ENCODE measurements around the gene BRIX1.
"Not testable (repeated sequence)": the region's sequence is repeated elsewhere in the genome, so short reads cannot be mapped to it uniquely, and the experiment has no call there.

BRIX1 gene

DNA sequence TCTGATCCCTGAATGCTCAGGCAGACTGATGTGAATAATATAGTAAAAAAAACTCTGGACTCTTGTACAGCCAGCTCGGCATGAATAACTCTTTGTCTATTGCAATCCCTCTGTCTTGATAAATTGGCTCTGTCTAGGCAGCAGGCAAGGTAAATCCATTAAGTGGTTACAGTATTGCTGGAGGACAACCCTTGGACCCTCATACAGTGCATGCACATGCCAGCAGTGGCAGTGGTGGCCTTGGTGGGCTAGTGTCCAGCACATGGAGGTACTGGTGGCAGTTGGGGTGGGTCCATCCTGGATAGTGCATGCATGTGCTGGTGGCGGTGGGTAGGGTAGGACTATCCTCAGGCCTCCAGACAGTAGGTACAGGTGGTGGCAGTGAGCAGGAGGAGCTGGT, 52.7 kb downstream of the BRIX1 start:
- Histone ChIP-seq H3K27me3 (replicated peaks) (no peaks in the 10 kb centered on the region), H3K36me3 (replicated peaks) (no peaks in the 10 kb centered on the region), H3K4me3 (ENCODE audit: low read depth, low read length) (no peak overlapping the region), H3K27ac (no peak overlapping the region)
- in situ Hi-C loops (cut with HindIII; ENCODE audit: low pct_ligation_motif_present, low sequenced_read_pairs), result no loop called here
- DNase-seq, result no peak
- TF ChIP-seq, protein P1, sequence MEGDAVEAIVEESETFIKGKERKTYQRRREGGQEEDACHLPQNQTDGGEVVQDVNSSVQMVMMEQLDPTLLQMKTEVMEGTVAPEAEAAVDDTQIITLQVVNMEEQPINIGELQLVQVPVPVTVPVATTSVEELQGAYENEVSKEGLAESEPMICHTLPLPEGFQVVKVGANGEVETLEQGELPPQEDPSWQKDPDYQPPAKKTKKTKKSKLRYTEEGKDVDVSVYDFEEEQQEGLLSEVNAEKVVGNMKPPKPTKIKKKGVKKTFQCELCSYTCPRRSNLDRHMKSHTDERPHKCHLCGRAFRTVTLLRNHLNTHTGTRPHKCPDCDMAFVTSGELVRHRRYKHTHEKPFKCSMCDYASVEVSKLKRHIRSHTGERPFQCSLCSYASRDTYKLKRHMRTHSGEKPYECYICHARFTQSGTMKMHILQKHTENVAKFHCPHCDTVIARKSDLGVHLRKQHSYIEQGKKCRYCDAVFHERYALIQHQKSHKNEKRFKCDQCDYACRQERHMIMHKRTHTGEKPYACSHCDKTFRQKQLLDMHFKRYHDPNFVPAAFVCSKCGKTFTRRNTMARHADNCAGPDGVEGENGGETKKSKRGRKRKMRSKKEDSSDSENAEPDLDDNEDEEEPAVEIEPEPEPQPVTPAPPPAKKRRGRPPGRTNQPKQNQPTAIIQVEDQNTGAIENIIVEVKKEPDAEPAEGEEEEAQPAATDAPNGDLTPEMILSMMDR (IDR thresholded peaks at IDR 0.05; ENCODE audit: low read depth, low read length, missing control alignments), result no peak

GRCh38 chr5:34970552-34970951, 55.0 kb downstream of the BRIX1 start:
- no peak overlapping the region for H3K27ac ChIP-seq
- H3K36me3 ChIP-seq (replicated peaks), result no peaks in the 10 kb centered on the region
- H3K4me3 ChIP-seq (ENCODE audit: low read depth, low read length), result no peak overlapping the region
- no peaks in the 10 kb centered on the region for H3K27me3 ChIP-seq (replicated peaks)
- in situ Hi-C loops (cut with HindIII; ENCODE audit: low pct_ligation_motif_present, low sequenced_read_pairs), result no loop called here
- DNase-seq, result no peak
- TF ChIP-seq, protein P1 (IDR thresholded peaks at IDR 0.05; ENCODE audit: low read depth, low read length, missing control alignments), result no peak

DNA sequence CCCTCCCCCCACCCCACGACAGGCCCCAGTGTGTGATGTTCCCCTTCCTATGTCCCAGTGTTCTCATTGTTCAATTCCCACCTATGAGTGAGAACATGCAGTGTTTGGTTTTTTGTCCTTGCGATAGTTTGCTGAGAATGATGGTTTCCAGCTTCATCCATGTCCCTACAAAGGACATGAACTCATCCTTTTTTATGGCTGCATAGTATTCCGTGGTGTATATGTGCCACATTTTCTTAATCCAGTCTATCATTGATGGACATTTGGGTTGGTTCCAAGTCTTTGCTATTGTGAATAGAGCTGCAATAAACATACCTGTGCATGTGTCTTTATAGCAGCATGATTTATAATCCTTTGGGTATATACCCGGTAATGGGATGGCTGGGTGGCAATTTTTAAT, 56.1 kb downstream of the BRIX1 start:
- in situ Hi-C loops (cut with HindIII; ENCODE audit: low pct_ligation_motif_present, low sequenced_read_pairs); H3K4me3 ChIP-seq (ENCODE audit: low read depth, low read length); H3K27ac ChIP-seq; H3K27me3 ChIP-seq (replicated peaks); DNase-seq; H3K36me3 ChIP-seq (replicated peaks): not testable (repeated sequence)
